MM.1S (cell line): ENCODE data around the gene SORCS2.

Experiments used
- DNase-seq: peaks from one replicate; pipeline ENCODE4 v3.0.0-alpha.2; 2015
- H2AFZ ChIP-seq: fragments of 300-600 bp; sonication (generic); 2 replicates; pipeline ENCODE4 v1.6.0; 2016; ENCODE audit warnings: antibody characterized with exemption, low read length
- H3F3A ChIP-seq: fragments of 300-600 bp; sonication (generic); 2 replicates; pipeline ENCODE4 v1.6.1; 2016; ENCODE audit warnings: mild to moderate bottlenecking, antibody characterized with exemption, low read length, moderate library complexity, mixed read lengths; ENCODE audit not compliant: insufficient read depth
- H3K27ac ChIP-seq: fragments of 300-600 bp; sonication (generic); 2 replicates; pipeline ENCODE4 v1.5.1; 2016; ENCODE audit warnings: mild to moderate bottlenecking, low read length
- H3K27me3 ChIP-seq: fragments of 300-600 bp; sonication (generic); replicated peaks from 2 replicates; pipeline ENCODE4 v1.6.0; 2016; ENCODE audit warnings: low read length; ENCODE audit not compliant: insufficient read depth
- H3K36me3 ChIP-seq: fragments of 300-600 bp; sonication (generic); replicated peaks from 2 replicates; pipeline ENCODE4 v1.6.1; 2016; ENCODE audit warnings: mild to moderate bottlenecking, low read length, mixed read lengths; ENCODE audit not compliant: insufficient read depth
- H3K4me1 ChIP-seq: fragments of 300-600 bp; sonication (generic); 2 replicates; pipeline ENCODE4 v1.6.1; 2016; ENCODE audit warnings: low read length, mixed read lengths
- H3K4me2 ChIP-seq: fragments of 300-600 bp; sonication (generic); 2 replicates; pipeline ENCODE4 v1.6.0; 2016; ENCODE audit warnings: low read depth, low read length
- H3K4me3 ChIP-seq: fragments of 300-600 bp; sonication (generic); 2 replicates; pipeline ENCODE4 v1.5.1; 2016; ENCODE audit warnings: low read length, mixed read lengths
- H3K79me2 ChIP-seq: fragments of 300-600 bp; sonication (generic); 2 replicates; pipeline ENCODE4 v1.6.1; 2016; ENCODE audit warnings: mixed run types, low read length, mixed read lengths
- H3K9ac ChIP-seq: fragments of 300-600 bp; sonication (generic); 2 replicates; pipeline ENCODE4 v1.6.1; 2016; ENCODE audit warnings: low read length, mixed read lengths
- H3K9me2 ChIP-seq: fragments of 300-600 bp; sonication (generic); replicated peaks from 2 replicates; pipeline ENCODE4 v1.6.1; 2016; ENCODE audit warnings: mild to moderate bottlenecking, low read length, mixed read lengths; ENCODE audit not compliant: insufficient read depth
- H3K9me3 ChIP-seq: fragments of 300-600 bp; sonication (generic); replicated peaks from 2 replicates; pipeline ENCODE4 v1.6.1; 2016; ENCODE audit warnings: mild to moderate bottlenecking, low read length, mixed read lengths; ENCODE audit not compliant: insufficient read depth
- H4K20me1 ChIP-seq: fragments of 300-600 bp; sonication (generic); 2 replicates; pipeline ENCODE4 v1.6.1; 2016; ENCODE audit warnings: mild to moderate bottlenecking, low read length, moderate library complexity, mixed read lengths; ENCODE audit not compliant: insufficient read depth
- EZH2 ChIP-seq: fragments of 300-600 bp; sonication (generic); optimal IDR thresholded peaks from 2 replicates; pipeline ENCODE3; 2017; ENCODE audit warnings: low read depth, mild to moderate bottlenecking, antibody characterized with exemption, low read length, mixed read lengths
- EZH2phosphoT487 ChIP-seq: fragments of 300-600 bp; sonication (generic); IDR thresholded peaks from 2 replicates; pipeline ENCODE4 v1.6.1; 2018; ENCODE audit warnings: antibody characterized with exemption, low read length
- TF ChIP-seq, protein P1 (sequence below): fragments of 300-600 bp; sonication (generic); IDR thresholded peaks from 2 replicates; pipeline ENCODE4 v1.5.1; 2016; ENCODE audit warnings: antibody characterized with exemption, low read length, mixed read lengths

The SORCS2 gene

DNA sequence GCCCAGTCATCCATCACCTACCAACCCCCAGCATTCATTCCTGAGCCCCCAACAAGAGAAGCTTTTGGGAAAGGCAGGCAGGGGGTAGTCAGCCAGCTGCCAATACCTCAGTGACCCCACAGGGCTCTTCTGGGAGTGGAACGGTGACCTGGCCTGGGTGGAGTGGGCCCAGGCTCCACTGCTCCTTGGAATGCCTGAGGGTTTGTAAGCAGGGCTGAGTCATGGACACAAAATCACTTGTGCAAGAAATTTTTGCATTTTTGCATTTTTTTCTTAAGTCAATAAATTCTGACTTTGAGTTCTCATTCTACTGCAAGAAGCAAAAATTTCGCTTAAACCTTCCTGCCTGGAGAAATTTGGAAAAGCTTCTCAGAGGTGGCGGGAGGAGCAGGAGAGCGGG, 18.5 kb downstream of the SORCS2 start:
- Histone ChIP-seq H2AFZ (no peak overlapping the region), H3K4me3 (no peak overlapping the region), H3F3A (no peaks in the 10 kb centered on the region), H4K20me1 (no peaks in the 10 kb centered on the region), H3K36me3 (no peaks in the 10 kb centered on the region), H3K4me2 (no peak overlapping the region), H3K4me1 (no peaks in the 10 kb centered on the region), H3K9ac (no peak overlapping the region), H3K9me3 (no peaks in the 10 kb centered on the region), H3K27me3 (peaks cover 77% of the 10 kb centered on the region), H3K79me2 (no peaks in the 10 kb centered on the region), H3K9me2 (no peaks in the 10 kb centered on the region), H3K27ac (no peak overlapping the region)
- DNase-seq = no peak
- no peak for TF ChIP-seq EZH2phosphoT487
- TF ChIP-seq, protein P1, sequence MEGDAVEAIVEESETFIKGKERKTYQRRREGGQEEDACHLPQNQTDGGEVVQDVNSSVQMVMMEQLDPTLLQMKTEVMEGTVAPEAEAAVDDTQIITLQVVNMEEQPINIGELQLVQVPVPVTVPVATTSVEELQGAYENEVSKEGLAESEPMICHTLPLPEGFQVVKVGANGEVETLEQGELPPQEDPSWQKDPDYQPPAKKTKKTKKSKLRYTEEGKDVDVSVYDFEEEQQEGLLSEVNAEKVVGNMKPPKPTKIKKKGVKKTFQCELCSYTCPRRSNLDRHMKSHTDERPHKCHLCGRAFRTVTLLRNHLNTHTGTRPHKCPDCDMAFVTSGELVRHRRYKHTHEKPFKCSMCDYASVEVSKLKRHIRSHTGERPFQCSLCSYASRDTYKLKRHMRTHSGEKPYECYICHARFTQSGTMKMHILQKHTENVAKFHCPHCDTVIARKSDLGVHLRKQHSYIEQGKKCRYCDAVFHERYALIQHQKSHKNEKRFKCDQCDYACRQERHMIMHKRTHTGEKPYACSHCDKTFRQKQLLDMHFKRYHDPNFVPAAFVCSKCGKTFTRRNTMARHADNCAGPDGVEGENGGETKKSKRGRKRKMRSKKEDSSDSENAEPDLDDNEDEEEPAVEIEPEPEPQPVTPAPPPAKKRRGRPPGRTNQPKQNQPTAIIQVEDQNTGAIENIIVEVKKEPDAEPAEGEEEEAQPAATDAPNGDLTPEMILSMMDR = no peak

DNA sequence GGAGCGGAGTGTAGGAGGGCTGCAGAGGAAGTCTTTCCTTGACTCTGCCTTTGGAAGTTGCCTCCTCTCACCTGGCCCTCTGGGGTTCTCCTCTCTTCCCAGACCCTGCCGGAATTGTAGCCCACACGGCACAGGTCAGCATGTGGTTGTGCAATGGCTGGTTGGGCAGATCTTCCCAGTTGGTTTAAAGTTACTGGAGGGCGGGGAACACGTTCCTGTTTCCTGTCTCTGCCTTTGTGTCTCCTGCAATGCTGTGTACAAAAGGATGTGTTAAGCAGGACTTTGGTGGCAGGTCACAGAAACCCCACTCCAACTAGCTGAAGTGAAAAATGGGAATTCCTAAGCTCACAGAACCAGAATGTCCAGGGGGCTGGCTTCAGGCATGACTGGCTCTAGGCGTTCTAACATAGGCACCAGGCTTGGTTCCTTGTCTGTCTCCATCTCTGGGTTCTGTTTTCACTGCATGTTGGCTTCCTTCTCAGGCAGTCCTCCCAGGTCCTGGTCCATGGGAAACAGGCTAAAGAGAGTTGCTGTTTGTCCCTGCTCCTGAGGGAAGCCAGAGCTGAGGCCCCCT, 19.9 kb downstream of the SORCS2 start:
- no peak for DNase-seq

DNA sequence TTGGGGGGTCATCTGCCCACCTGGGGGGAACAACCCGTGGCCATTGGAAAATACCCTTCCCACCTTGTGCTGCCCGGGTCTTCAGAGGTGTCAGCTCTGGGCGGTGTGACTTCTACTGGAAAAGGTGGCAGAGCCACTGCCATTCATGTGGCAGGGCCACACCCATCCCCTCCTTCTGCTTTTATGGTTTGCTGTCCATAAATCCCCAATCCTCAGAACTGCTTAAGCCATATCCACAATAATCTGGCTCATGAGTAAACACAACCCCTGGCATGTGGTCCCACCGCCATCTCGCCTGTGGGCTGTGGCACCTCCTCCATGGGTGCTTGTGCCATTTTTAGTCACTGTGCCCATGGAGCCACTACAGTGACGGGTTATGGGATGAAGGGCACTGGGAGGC, 20.6 kb downstream of the SORCS2 start:
- H3K4me1 ChIP-seq = no peaks in the 10 kb centered on the region
- no peaks in the 10 kb centered on the region for H3F3A ChIP-seq
- H3K4me3 ChIP-seq = no peak overlapping the region
- no peak for DNase-seq
- H3K9ac ChIP-seq = no peak overlapping the region
- TF ChIP-seq, protein P1 = no peak
- no peaks in the 10 kb centered on the region for H3K9me2 ChIP-seq
- no peaks in the 10 kb centered on the region for H3K9me3 ChIP-seq
- H4K20me1 ChIP-seq = no peaks in the 10 kb centered on the region
- H3K27me3 ChIP-seq = peaks cover 76% of the 10 kb centered on the region
- no peak overlapping the region for H3K4me2 ChIP-seq
- H3K79me2 ChIP-seq = no peaks in the 10 kb centered on the region
- H3K27ac ChIP-seq = no peak overlapping the region
- no peak overlapping the region for H2AFZ ChIP-seq
- no peaks in the 10 kb centered on the region for H3K36me3 ChIP-seq

More for the DNA sequence above, 19.9 kb downstream of the SORCS2 start:
- H3F3A ChIP-seq = no peaks in the 10 kb centered on the region
- no peaks in the 10 kb centered on the region for H3K9me3 ChIP-seq
- no peak overlapping the region for H3K4me2 ChIP-seq
- no peaks in the 10 kb centered on the region for H3K36me3 ChIP-seq
- peaks cover 76% of the 10 kb centered on the region for H3K27me3 ChIP-seq
- H4K20me1 ChIP-seq = no peaks in the 10 kb centered on the region
- H3K79me2 ChIP-seq = no peaks in the 10 kb centered on the region
- H3K9me2 ChIP-seq = no peaks in the 10 kb centered on the region
- H3K27ac ChIP-seq = no peak overlapping the region
- TF ChIP-seq EZH2 (no peak), EZH2phosphoT487 (no peak)
- TF ChIP-seq, protein P1 = no peak
- H3K4me1 ChIP-seq = no peaks in the 10 kb centered on the region
- H2AFZ ChIP-seq = no peak overlapping the region
- H3K4me3 ChIP-seq = no peak overlapping the region
- no peak overlapping the region for H3K9ac ChIP-seq
